Measurements from ENCODE around the gene MICAL2. TPM values are rescaled to one million over a fixed set of nuclear protein-coding genes. Genes with fewer than 3 reads are reported as not detected.

Gene MICAL2
- total RNA-seq, 2 experiments from 2014 or later: 213 to 220 TPM

DNA sequence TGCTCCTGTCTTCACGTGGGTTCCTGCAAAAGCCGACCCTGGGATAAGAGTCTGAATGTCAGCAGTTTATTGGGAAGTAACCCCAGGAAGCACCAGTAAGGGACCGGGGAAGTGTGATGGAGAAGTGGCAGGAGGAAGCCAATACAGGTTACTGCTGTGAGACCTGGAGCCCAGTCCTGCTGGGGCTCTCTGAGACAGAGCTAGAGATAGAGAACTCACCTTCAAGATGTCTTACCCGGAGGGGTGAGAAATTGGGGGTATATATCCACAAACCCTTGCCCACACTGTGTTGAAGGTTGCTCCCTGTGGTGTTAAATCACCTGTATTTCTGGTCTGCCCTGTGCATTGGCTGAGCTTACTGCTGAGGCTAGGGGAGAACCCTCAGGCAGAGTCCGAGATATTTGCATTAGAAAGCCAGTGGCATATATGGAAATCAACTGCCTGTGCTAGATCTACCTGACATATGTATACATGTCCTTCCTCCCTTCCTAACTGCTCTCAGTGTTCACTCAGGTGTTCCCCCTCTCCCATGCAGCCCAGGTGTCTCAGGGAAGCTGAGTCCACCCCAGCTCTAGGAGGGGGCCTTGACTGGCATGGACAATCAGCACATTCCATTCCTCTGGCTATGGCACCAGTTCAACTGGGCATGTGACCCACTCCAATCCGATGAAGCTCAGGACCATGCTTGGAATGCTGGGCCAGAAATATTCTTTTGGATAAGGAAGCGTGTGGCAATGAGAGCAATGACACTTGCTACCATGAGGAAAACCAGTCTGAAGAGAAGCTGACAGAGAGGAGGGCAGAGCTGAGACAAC, 6.8 kb upstream of the MICAL2 start:
- Mint-ChIP-seq H3K4me1 (ENCODE audit: low read depth) (peaks cover 8% of the 10 kb centered on the region), H3K36me3 (no peaks in the 10 kb centered on the region), H3K9me3 (no peaks in the 10 kb centered on the region), H3K27me3 (peaks cover 1% of the 10 kb centered on the region), H3K4me3 (no peak overlapping the region), H3K27ac (no peak overlapping the region)
- CTCF ChIA-PET: interaction anchor here (1.0 to 1.6 kb wide), 2 partner anchors 14 to 133 kb away, joined by 3 read pairs; no protein-coding TSS in a partner anchor
- intact Hi-C loops (cut with micrococcal nuclease): no loop called here
- POLR2A ChIA-PET: interaction anchor here (1.0 kb wide), 1 partner anchor 121 kb away, joined by 3 read pairs; no protein-coding TSS in a partner anchor
- DNase-seq: no peak

DNA sequence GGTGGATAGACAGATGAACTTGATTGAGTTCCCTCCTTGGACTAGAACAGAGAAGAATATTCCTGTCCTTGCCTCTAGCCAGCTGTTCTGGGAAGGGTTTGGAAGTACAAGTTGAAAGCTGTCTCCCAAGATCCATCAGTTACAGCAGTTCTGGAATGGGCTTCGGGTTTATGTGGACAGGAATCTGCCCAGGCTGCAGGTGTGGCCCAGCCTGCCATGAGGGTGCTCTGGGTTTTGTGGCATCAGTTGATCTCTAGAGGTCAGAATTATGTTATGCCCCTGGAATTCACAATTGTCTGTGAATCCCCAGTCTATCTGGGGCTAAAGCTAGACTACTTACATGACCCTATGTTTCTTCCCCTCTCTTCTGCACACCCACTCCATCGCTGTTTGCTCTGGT, 4.9 kb upstream of the MICAL2 start:
- ChIA-PET CTCF (interaction anchor here (2.6 kb wide), 1 partner anchor 130 kb away, joined by 5 read pairs; no protein-coding TSS in a partner anchor), POLR2A (no interaction called here)
- H3K27ac Mint-ChIP-seq: no peak overlapping the region
- no peaks in the 10 kb centered on the region for H3K27me3 Mint-ChIP-seq
- intact Hi-C loops (cut with micrococcal nuclease): no loop called here
- H3K9me3 Mint-ChIP-seq: no peaks in the 10 kb centered on the region
- no peak overlapping the region for H3K4me3 Mint-ChIP-seq
- peaks cover 15% of the 10 kb centered on the region for H3K4me1 Mint-ChIP-seq (ENCODE audit: low read depth)
- no peak for DNase-seq
- H3K36me3 Mint-ChIP-seq: no peaks in the 10 kb centered on the region

GRCh38 chr11:12106101-12106500, 4.3 kb upstream of the MICAL2 start:
- Mint-ChIP-seq H3K27ac (no peak overlapping the region), H3K9me3 (no peaks in the 10 kb centered on the region), H3K4me3 (no peak overlapping the region), H3K27me3 (no peaks in the 10 kb centered on the region), H3K36me3 (no peaks in the 10 kb centered on the region), H3K4me1 (ENCODE audit: low read depth) (peaks cover 15% of the 10 kb centered on the region)
- intact Hi-C loops (cut with micrococcal nuclease): no loop called here
- DNase-seq: no peak
- ChIA-PET CTCF (interaction anchor here (2.6 kb wide), 1 partner anchor 130 kb away, joined by 5 read pairs; no protein-coding TSS in a partner anchor), POLR2A (no interaction called here)

- Mint-ChIP-seq H3K27ac (no peak overlapping the region), H3K36me3 (no peaks in the 10 kb centered on the region), H3K4me3 (no peak overlapping the region), H3K27me3 (no peaks in the 10 kb centered on the region), H3K4me1 (ENCODE audit: low read depth) (peaks cover 15% of the 10 kb centered on the region), H3K9me3 (no peaks in the 10 kb centered on the region)
- ChIA-PET POLR2A (no interaction called here), CTCF (interaction anchor here (2.6 kb wide), 1 partner anchor 129 kb away, joined by 5 read pairs; no protein-coding TSS in a partner anchor)
- no peak for DNase-seq
- intact Hi-C loops (cut with micrococcal nuclease): no loop called here
Measured at GRCh38 chr11:12106501-12106900, 3.9 kb upstream of the MICAL2 start.

DNA sequence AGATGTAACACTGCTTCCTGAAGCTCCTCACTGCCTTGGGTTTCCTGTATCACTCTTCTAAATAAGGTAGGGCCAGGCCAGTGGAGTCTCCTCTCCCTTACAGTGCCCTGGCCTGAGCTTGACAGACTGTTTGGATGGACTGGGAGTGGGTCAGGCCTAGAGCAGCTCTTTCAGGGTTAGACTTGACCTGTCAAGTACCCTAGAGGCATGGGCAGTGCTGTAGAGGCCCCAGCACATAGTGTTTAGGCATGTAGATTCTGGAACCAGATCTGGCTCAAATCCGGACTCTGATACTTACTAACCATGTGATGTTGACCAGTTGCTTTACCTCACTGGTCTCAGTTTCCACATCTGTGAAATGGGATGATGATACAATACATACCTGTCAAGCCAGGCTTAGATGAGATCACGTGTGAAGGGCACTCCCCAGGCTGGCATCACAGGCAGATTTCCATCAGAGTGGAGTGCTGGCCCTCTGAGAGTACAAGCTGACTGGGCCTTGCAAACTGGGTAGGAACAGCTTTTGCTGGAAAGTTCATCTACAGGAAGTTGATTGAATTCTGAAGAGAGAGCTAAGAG, 1.4 kb upstream of the MICAL2 start:
- Mint-ChIP-seq H3K9me3 (no peaks in the 10 kb centered on the region), H3K27me3 (no peaks in the 10 kb centered on the region), H3K36me3 (no peaks in the 10 kb centered on the region), H3K4me3 (peak overlapping the region; percentile 82), H3K27ac (peak overlapping the region; percentile 91), H3K4me1 (ENCODE audit: low read depth) (peaks cover 37% of the 10 kb centered on the region)
- intact Hi-C loops (cut with micrococcal nuclease): loop anchor here (1.0 to 2.0 kb wide), 4 partner anchors 22 to 115 kb away; no protein-coding TSS in a partner anchor
- no peak for DNase-seq
- ChIA-PET POLR2A (interaction anchor here (0.8 to 1.6 kb wide), 6 partner anchors 21 to 127 kb away, joined by 3 to 4 read pairs (median 3); no protein-coding TSS in a partner anchor), CTCF (interaction anchor here (0.6 to 1.9 kb wide), 7 partner anchors 14 to 178 kb away, joined by 3 to 5 read pairs (median 4); no protein-coding TSS in a partner anchor)

GRCh38 chr11:12109591-12110196, 696 bp upstream of the MICAL2 start:
- intact Hi-C loops (cut with micrococcal nuclease): loop anchor here (1.0 to 5.0 kb wide), 7 partner anchors 23 to 267 kb away; partner anchors contain the start of gene USP47
- no peaks in the 10 kb centered on the region for H3K9me3 Mint-ChIP-seq
- no peaks in the 10 kb centered on the region for H3K36me3 Mint-ChIP-seq
- ChIA-PET CTCF (interaction anchor here (0.7 to 2.0 kb wide), 8 partner anchors 10 to 177 kb away, joined by 3 to 5 read pairs (median 4); no protein-coding TSS in a partner anchor), POLR2A (interaction anchor here (0.8 to 1.6 kb wide), 11 partner anchors 22 to 126 kb away, joined by 3 to 8 read pairs (median 3); no protein-coding TSS in a partner anchor)
- peak; percentile 73 for DNase-seq
- peaks cover 40% of the 10 kb centered on the region for H3K4me1 Mint-ChIP-seq (ENCODE audit: low read depth)
- no peaks in the 10 kb centered on the region for H3K27me3 Mint-ChIP-seq
- peak overlapping the region; percentile 91 for H3K27ac Mint-ChIP-seq
- H3K4me3 Mint-ChIP-seq: peak overlapping the region; percentile 82

GRCh38 chr11:12110714-12111548, 541 bp downstream of the MICAL2 start:
- POLR2A ChIA-PET: interaction anchor here (0.9 to 1.6 kb wide), 6 partner anchors 9 to 96 kb away, joined by 3 to 7 read pairs (median 4); no protein-coding TSS in a partner anchor
- H3K4me1 Mint-ChIP-seq (ENCODE audit: low read depth): peaks cover 40% of the 10 kb centered on the region
- H3K9me3 Mint-ChIP-seq: no peaks in the 10 kb centered on the region
- peak; percentile 49 for DNase-seq
- H3K27ac Mint-ChIP-seq: no peak overlapping the region
- intact Hi-C loops (cut with micrococcal nuclease): loop anchor here (1.0 to 5.0 kb wide), 3 partner anchors 79 to 269 kb away; partner anchors contain the start of gene USP47
- no peaks in the 10 kb centered on the region for H3K27me3 Mint-ChIP-seq
- peak overlapping the region; percentile 72 for H3K4me3 Mint-ChIP-seq
- CTCF ChIA-PET: interaction anchor here (1.5 to 2.0 kb wide), 4 partner anchors 11 to 125 kb away, joined by 4 to 5 read pairs (median 4); no protein-coding TSS in a partner anchor
- no peaks in the 10 kb centered on the region for H3K36me3 Mint-ChIP-seq

DNA sequence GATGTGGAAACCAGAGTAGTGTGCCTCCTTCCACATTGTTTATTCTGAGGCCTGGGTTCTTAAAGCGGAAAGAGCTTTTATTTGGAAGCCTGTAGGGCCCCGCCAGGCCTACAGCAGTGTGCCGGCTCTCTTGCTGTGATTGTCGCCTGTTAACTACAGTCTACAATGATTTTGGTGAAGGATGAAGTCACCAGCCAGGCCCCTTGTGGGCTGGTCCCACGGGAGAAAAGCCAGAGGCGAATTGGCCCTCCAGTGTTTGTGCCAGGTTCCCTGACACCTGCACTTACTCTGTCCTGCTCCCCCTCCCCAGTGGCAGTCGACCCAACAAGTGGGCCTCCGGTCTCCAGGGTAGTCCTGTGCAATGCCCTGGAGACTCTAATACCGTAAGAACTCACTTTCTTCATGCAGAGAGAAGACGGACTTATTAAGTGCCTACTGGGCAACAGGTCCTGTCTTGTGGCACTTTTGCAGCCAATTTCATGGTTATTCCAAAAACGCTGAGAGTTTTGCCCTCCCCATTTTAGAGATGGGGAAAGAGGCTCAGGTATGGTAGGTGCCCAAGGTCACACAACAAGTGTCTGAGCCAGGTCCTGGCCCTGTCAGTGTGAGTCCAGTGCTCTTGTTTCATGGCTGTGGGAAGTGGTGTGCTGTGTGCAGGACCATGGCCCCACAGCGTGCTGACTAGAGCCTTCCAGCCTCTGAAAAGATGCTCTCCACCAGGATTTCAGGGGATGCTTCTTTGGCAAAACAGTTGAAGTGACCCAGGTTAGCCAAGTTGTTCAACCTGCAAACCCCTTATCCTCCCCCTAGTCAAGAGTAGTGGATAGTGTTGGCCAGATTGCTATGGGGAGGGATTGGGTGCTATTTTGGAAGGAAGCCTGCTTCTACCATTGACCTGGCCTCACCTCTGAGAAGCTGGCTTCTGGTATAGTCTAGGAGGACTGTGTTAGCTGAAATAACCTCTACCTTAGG, 1.4 kb downstream of the MICAL2 start:
- H3K27ac Mint-ChIP-seq: no peak overlapping the region
- ChIA-PET POLR2A (interaction anchor here (0.9 to 2.0 kb wide), 5 partner anchors 8 to 96 kb away, joined by 3 to 6 read pairs (median 4); no protein-coding TSS in a partner anchor), CTCF (interaction anchor here (2.0 kb wide), 1 partner anchor 124 kb away, joined by 5 read pairs; no protein-coding TSS in a partner anchor)
- intact Hi-C loops (cut with micrococcal nuclease): loop anchor here (2.0 to 5.0 kb wide), 2 partner anchors 125 to 270 kb away; partner anchors contain the start of gene USP47
- H3K4me3 Mint-ChIP-seq: peak overlapping the region; percentile 72
- H3K27me3 Mint-ChIP-seq: no peaks in the 10 kb centered on the region
- H3K36me3 Mint-ChIP-seq: peaks cover 5% of the 10 kb centered on the region
- H3K4me1 Mint-ChIP-seq (ENCODE audit: low read depth): peaks cover 45% of the 10 kb centered on the region
- H3K9me3 Mint-ChIP-seq: no peaks in the 10 kb centered on the region
- no peak for DNase-seq

- Mint-ChIP-seq H3K27me3 (no peaks in the 10 kb centered on the region), H3K4me1 (ENCODE audit: low read depth) (peaks cover 54% of the 10 kb centered on the region), H3K9me3 (no peaks in the 10 kb centered on the region), H3K36me3 (peaks cover 6% of the 10 kb centered on the region), H3K27ac (no peak overlapping the region), H3K4me3 (peak overlapping the region; percentile 13)
- intact Hi-C loops (cut with micrococcal nuclease): loop anchor here (5.0 kb wide), 1 partner anchor 270 kb away; the partner anchor contains the start of gene USP47
- ChIA-PET POLR2A (interaction anchor here (2.0 kb wide), 1 partner anchor 38 kb away, joined by 6 read pairs; no protein-coding TSS in a partner anchor), CTCF (no interaction called here)
- no peak for DNase-seq
Measured at GRCh38 chr11:12112750-12113149, 2.4 kb downstream of the MICAL2 start.

- H3K4me1 Mint-ChIP-seq (ENCODE audit: low read depth): peaks cover 59% of the 10 kb centered on the region
- intact Hi-C loops (cut with micrococcal nuclease): loop anchor here (5.0 kb wide), 1 partner anchor 271 kb away; the partner anchor contains the start of gene USP47
- CTCF ChIA-PET: no interaction called here
- H3K4me3 Mint-ChIP-seq: peak overlapping the region; percentile 13
- DNase-seq: peak; percentile 60
- no peaks in the 10 kb centered on the region for H3K9me3 Mint-ChIP-seq
- POLR2A ChIA-PET: interaction anchor here (2.0 kb wide), 1 partner anchor 38 kb away, joined by 6 read pairs; no protein-coding TSS in a partner anchor
- H3K27me3 Mint-ChIP-seq: no peaks in the 10 kb centered on the region
- no peak overlapping the region for H3K27ac Mint-ChIP-seq
- H3K36me3 Mint-ChIP-seq: peaks cover 8% of the 10 kb centered on the region
Measured at GRCh38 chr11:12113294-12113693, 2.9 kb downstream of the MICAL2 start.

Measured in activated CD4-positive, alpha-beta memory T cell treated with anti-CD3 and anti-CD28 coated beads for 36 hours (primary cell).